LNCaP clone FGC (cell line): ENCODE results near the gene PRPSAP1.

ENCODE experiments used
- DNase-seq: peaks from one replicate; pipeline ENCODE4 v3.0.0-alpha.2; 2011; ENCODE audit warnings: low read depth
- H3K4me3 ChIP-seq: 2 replicates; pipeline ENCODE4 v1.5.1; 2011; ENCODE audit warnings: mild to moderate bottlenecking, low read depth, low read length, control low read depth
- CTCF ChIP-seq: IDR thresholded peaks from 2 replicates; pipeline ENCODE4 v1.5.1; 2012; ENCODE audit warnings: mild to moderate bottlenecking; ENCODE audit not compliant: control insufficient read depth, insufficient read depth; ENCODE audit errors: extremely low read depth

Gene PRPSAP1

GRCh38 chr17:76357597-76358158 lies 4.0 kb upstream of the PRPSAP1 start:
- no peak for TF ChIP-seq CTCF
- H3K4me3 ChIP-seq: no peak overlapping the region
- DNase-seq: no peak

GRCh38 chr17:76356803-76357456 lies 3.2 kb upstream of the PRPSAP1 start:
- H3K4me3 ChIP-seq: no peak overlapping the region
- no peak for DNase-seq
- no peak for TF ChIP-seq CTCF

GRCh38 chr17:76354747-76355310 lies 1.1 kb upstream of the PRPSAP1 start:
- no peak for TF ChIP-seq CTCF
- H3K4me3 ChIP-seq: peak overlapping the region; percentile 90
- DNase-seq: no peak

- H3K4me3 ChIP-seq: peak overlapping the region; percentile 90
- TF ChIP-seq CTCF: no peak
- no peak for DNase-seq
Observed at GRCh38 chr17:76354317-76354729, 607 bp upstream of the PRPSAP1 start.

- no peak for DNase-seq
- H3K4me3 ChIP-seq: peak overlapping the region; percentile 90
- TF ChIP-seq CTCF: no peak
Observed at GRCh38 chr17:76353004-76353598, 615 bp downstream of the PRPSAP1 start.

DNA sequence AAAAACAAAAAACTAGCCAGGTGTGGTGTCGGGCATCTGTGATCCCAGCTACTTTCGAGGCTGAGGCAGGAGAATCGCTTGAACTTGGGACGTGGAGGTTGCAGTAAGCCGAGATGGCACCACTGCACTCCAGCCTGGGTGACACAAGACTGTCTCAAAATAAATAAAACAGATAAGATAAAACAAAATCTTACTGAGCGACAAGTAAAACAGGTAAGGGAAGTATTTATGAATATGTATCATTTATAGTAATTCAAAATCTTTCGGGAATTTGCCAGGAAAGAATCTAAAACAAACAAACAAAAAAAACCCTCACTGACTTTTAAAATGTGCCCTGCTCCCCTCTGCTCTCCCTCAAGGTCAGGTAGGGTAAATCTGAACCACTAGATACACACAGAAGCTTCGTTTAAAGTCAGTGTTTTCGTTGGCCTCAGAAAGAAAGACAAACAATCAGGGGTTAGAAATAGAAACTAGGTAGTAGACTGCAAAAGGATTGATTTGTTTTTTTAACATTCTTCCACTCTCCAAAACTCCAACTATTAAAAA lies 2.1 kb downstream of the PRPSAP1 start:
- H3K4me3 ChIP-seq: no peak overlapping the region
- DNase-seq: no peak
- no peak for TF ChIP-seq CTCF
